Fibroblast of lung (primary cell): ENCODE measurements around the gene SRPK2.

ENCODE experiments used
- EZH2 ChIP-seq: IDR thresholded peaks from 2 replicates; pipeline ENCODE4 v1.5.1; 2012; ENCODE audit warnings: low read length, control low read depth, mild to moderate bottlenecking; ENCODE audit errors: missing control alignments
- TF ChIP-seq, protein P1 (sequence below), 2 donors: IDR thresholded peaks in 1 of 2; conservative IDR thresholded peaks in 1 of 2; 1 replicate in 1 of 2; 2 replicates in 1 of 2; pipeline ENCODE4 v1.5.1; 2011 to 2012; ENCODE audit warnings: low read length in 2 of 2, control low read depth in 1 of 2, inconsistent platforms in 1 of 2, low read depth in 1 of 2, mild to moderate bottlenecking in 1 of 2

DNA sequence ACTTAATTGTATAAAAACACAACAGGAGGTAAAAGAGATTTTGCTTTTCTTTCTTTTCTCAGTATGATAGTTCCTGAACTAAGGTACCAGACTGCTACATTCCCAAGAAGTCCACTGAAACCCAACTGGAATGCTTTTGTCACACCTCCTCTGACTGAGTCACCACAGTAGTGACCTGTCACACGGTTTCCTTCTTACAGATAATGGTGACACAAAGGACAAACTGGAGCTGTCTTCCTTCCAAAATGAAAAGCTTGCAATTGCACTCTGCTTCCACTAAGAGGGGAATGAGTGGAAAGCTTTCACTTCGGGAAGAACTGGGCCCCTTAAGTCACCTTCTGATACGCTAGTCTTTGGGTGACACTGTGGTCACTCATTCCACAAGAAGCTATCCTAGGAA is 252.5 kb downstream of the SRPK2 start:
- TF ChIP-seq, protein P1, sequence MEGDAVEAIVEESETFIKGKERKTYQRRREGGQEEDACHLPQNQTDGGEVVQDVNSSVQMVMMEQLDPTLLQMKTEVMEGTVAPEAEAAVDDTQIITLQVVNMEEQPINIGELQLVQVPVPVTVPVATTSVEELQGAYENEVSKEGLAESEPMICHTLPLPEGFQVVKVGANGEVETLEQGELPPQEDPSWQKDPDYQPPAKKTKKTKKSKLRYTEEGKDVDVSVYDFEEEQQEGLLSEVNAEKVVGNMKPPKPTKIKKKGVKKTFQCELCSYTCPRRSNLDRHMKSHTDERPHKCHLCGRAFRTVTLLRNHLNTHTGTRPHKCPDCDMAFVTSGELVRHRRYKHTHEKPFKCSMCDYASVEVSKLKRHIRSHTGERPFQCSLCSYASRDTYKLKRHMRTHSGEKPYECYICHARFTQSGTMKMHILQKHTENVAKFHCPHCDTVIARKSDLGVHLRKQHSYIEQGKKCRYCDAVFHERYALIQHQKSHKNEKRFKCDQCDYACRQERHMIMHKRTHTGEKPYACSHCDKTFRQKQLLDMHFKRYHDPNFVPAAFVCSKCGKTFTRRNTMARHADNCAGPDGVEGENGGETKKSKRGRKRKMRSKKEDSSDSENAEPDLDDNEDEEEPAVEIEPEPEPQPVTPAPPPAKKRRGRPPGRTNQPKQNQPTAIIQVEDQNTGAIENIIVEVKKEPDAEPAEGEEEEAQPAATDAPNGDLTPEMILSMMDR (conservative IDR thresholded peaks at IDR 0.05 in 1 of 2, IDR thresholded peaks at IDR 0.05 in 1 of 2; ENCODE audit: low read depth in 1 of 2, low read length in 2 of 2), result peak in 1 of 2 donors; percentile 31
- no peak for TF ChIP-seq EZH2
